ENCODE measurements around the gene SNRPA. TPM values are rescaled to one million over a fixed set of nuclear protein-coding genes. Genes with fewer than 3 reads are reported as not detected.

SNRPA gene
- total and polyA plus RNA-seq, 2 donors (not counting 1 experiment from before 2014, with no cell fraction given): 92.0 to 147 TPM

GRCh38 chr19:40759352-40759751, 8.3 kb downstream of the SNRPA start:
- Histone ChIP-seq H3K36me3 (replicated peaks in 1 of 2; ENCODE audit: control extremely low read depth in 1 of 2, control insufficient read depth in 1 of 2, extremely low read depth in 1 of 2, insufficient read depth in 2 of 2, low read length in 1 of 2) (peaks cover 30 to 90% of the 10 kb centered on the region in 2 experiments), H3K27me3 (replicated peaks in 1 of 4; ENCODE audit: control extremely low read depth in 1 of 4, control insufficient read depth in 3 of 4, insufficient read depth in 4 of 4, low read length in 3 of 4) (no peaks in the 10 kb centered on the region), H3K4me3 (ENCODE audit: control extremely low read depth in 1 of 5, extremely low read depth in 1 of 5, insufficient read depth in 1 of 5, low read depth in 2 of 5, low read length in 4 of 5) (no peak overlapping the region), H3K9ac (ENCODE audit: low read length) (no peak overlapping the region), H3K79me2 (ENCODE audit: control insufficient read depth, insufficient read depth, low read length) (peaks cover 74% of the 10 kb centered on the region), H3K27ac (ENCODE audit: low read length in 2 of 2) (no peak overlapping the region), H2AFZ (ENCODE audit: insufficient read depth, low read depth, low read length, poor library complexity, severe bottlenecking) (no peak overlapping the region), H3K9me3 (ENCODE audit: control extremely low read depth in 1 of 3, control insufficient read depth in 2 of 3, insufficient read depth in 1 of 3, low read length in 2 of 3) (no peaks in the 10 kb centered on the region), H4K20me1 (ENCODE audit: control insufficient read depth, insufficient read depth, low read length, poor library complexity, severe bottlenecking) (peaks cover 93% of the 10 kb centered on the region), H3K4me1 (ENCODE audit: control insufficient read depth in 2 of 2, insufficient read depth in 2 of 2, low read length in 2 of 2) (peaks cover 25 to 26% of the 10 kb centered on the region in 2 donors), H3K4me2 (replicated peaks; ENCODE audit: low read depth, low read length, poor library complexity, severe bottlenecking) (no peak overlapping the region)
- no peak for ATAC-seq (ENCODE audit: low read depth)
- ChIA-PET CTCF (no interaction called here), POLR2A (no interaction called here)
- intact Hi-C loops (cut with micrococcal nuclease): no loop called here
- TF ChIP-seq CTCF (IDR thresholded peaks at IDR 0.05) (no peak), EZH2 (IDR thresholded peaks at IDR 0.05; ENCODE audit: borderline replicate concordance, insufficient read depth, low read depth, low read length, poor library complexity, severe bottlenecking) (no peak)
- Mint-ChIP-seq H3K27me3 (no peaks in the 10 kb centered on the region), H3K4me1 (peaks cover 35% of the 10 kb centered on the region), H3K9me3 (ENCODE audit: insufficient read depth) (no peaks in the 10 kb centered on the region), H3K4me3 (no peak overlapping the region), H3K27ac (no peak overlapping the region)
- no peak for DNase-seq
- 98% methylated on average over 8 of the region's 13 CpGs for WGBS (ENCODE audit: insufficient coverage)

DNA sequence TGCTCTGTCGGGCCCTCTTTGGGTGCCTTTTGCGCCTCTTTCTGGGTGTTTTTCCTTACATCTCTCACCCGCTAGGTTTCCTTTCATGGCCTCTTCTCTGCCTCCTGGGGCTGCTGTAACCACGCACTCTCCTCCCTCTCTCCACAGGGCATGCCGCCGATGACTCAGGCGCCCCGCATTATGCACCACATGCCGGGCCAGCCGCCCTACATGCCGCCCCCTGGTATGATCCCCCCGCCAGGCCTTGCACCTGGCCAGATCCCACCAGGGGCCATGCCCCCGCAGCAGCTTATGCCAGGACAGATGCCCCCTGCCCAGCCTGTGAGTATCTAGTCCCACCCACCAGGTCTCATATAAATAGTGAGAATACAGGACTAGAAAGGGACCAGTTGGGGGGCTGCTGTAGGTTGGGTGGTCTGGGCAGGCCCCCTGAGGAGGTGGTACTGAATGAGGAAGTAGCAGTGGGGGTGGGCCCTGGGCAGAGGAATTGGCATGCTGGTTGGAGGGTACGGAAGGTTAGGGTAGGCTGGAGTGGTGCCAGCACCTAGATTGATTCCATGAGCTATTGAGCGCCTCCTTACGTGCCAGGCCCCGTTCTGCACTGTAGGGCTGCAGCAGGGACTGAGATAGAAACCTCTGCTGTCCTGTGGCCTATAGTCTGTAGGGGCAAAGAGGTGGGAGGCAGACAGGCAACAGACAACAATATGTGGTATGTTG, 11.9 kb downstream of the SNRPA start:
- TF ChIP-seq CTCF (IDR thresholded peaks at IDR 0.05) (no peak), EZH2 (IDR thresholded peaks at IDR 0.05; ENCODE audit: borderline replicate concordance, insufficient read depth, low read depth, low read length, poor library complexity, severe bottlenecking) (no peak)
- intact Hi-C loops (cut with micrococcal nuclease): no loop called here
- H3K4me3 ChIP-seq (ENCODE audit: control extremely low read depth in 1 of 5, extremely low read depth in 1 of 5, insufficient read depth in 1 of 5, low read depth in 2 of 5, low read length in 4 of 5): no peak overlapping the region
- peaks cover 63% of the 10 kb centered on the region for H4K20me1 ChIP-seq (ENCODE audit: control insufficient read depth, insufficient read depth, low read length, poor library complexity, severe bottlenecking)
- H3K9ac ChIP-seq (ENCODE audit: low read length): no peak overlapping the region
- Mint-ChIP-seq H3K27ac (no peak overlapping the region), H3K9me3 (ENCODE audit: insufficient read depth) (no peaks in the 10 kb centered on the region), H3K4me3 (no peak overlapping the region), H3K27me3 (no peaks in the 10 kb centered on the region), H3K4me1 (peaks cover 9% of the 10 kb centered on the region)
- no peaks in the 10 kb centered on the region for H3K9me3 ChIP-seq (ENCODE audit: control extremely low read depth in 1 of 3, control insufficient read depth in 2 of 3, insufficient read depth in 1 of 3, low read length in 2 of 3)
- H3K36me3 ChIP-seq (replicated peaks in 1 of 2; ENCODE audit: control extremely low read depth in 1 of 2, control insufficient read depth in 1 of 2, extremely low read depth in 1 of 2, insufficient read depth in 2 of 2, low read length in 1 of 2): peaks cover 20 to 81% of the 10 kb centered on the region in 2 experiments
- ChIA-PET POLR2A (interaction anchor here (0.9 kb wide), 1 partner anchor 10 kb away, joined by 5 read pairs; no protein-coding TSS in a partner anchor), CTCF (no interaction called here)
- ATAC-seq (ENCODE audit: low read depth) (no peak), DNase-seq (no peak)
- WGBS (ENCODE audit: insufficient coverage): 94% methylated on average over 11 of the region's 17 CpGs
- H3K79me2 ChIP-seq (ENCODE audit: control insufficient read depth, insufficient read depth, low read length): peaks cover 42% of the 10 kb centered on the region
- H3K4me1 ChIP-seq (ENCODE audit: control insufficient read depth in 2 of 2, insufficient read depth in 2 of 2, low read length in 2 of 2): no peaks in the 10 kb centered on the region
- no peak overlapping the region for H2AFZ ChIP-seq (ENCODE audit: insufficient read depth, low read depth, low read length, poor library complexity, severe bottlenecking)
- H3K27ac ChIP-seq (ENCODE audit: low read length in 2 of 2): no peak overlapping the region
- H3K4me2 ChIP-seq (replicated peaks; ENCODE audit: low read depth, low read length, poor library complexity, severe bottlenecking): no peak overlapping the region
- no peaks in the 10 kb centered on the region for H3K27me3 ChIP-seq (replicated peaks in 1 of 4; ENCODE audit: control extremely low read depth in 1 of 4, control insufficient read depth in 3 of 4, insufficient read depth in 4 of 4, low read length in 3 of 4)

Data from B cell (primary cell).